ENCODE data around the gene UPK3A.

GRCh38 chr22:45238957-45239680 lies 45.6 kb upstream of the UPK3A start:
- TF ChIP-seq, protein P1, sequence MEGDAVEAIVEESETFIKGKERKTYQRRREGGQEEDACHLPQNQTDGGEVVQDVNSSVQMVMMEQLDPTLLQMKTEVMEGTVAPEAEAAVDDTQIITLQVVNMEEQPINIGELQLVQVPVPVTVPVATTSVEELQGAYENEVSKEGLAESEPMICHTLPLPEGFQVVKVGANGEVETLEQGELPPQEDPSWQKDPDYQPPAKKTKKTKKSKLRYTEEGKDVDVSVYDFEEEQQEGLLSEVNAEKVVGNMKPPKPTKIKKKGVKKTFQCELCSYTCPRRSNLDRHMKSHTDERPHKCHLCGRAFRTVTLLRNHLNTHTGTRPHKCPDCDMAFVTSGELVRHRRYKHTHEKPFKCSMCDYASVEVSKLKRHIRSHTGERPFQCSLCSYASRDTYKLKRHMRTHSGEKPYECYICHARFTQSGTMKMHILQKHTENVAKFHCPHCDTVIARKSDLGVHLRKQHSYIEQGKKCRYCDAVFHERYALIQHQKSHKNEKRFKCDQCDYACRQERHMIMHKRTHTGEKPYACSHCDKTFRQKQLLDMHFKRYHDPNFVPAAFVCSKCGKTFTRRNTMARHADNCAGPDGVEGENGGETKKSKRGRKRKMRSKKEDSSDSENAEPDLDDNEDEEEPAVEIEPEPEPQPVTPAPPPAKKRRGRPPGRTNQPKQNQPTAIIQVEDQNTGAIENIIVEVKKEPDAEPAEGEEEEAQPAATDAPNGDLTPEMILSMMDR (IDR thresholded peaks at IDR 0.05) = no peak
- TF ChIP-seq POLR2A (IDR thresholded peaks at IDR 0.05) = no peak
